Thyroid gland (tissue), 4 donors: Measurements from ENCODE around the gene RPL41. TPM values are rescaled to one million over a fixed set of nuclear protein-coding genes. Genes with fewer than 3 reads are reported as not detected.
A peak's percentile ranks its signal among the peaks of the same experiment; 100 is the strongest.

Experiments used
- DNase-seq, 2 donors: peaks; one replicate each; pipeline ENCODE4 v3.0.0-alpha.2; 2019
- H3K27ac ChIP-seq, 3 donors: fragments of 200-600 bp; sonication (generic); 1 replicate in 2 of 3; 2 replicates in 1 of 3; pipeline ENCODE4 v1.5.1; 2016 to 2019; ENCODE audit warnings: mild to moderate bottlenecking in 1 of 3, moderate library complexity in 1 of 3
- H3K27me3 ChIP-seq: fragments of 200-600 bp; sonication (generic); one replicate; pipeline ENCODE4 v1.5.1; 2019
- H3K36me3 ChIP-seq, 2 donors: fragments of 200-600 bp; sonication (generic); one replicate each; pipeline ENCODE4 v1.5.1; 2016 to 2019
- H3K4me1 ChIP-seq, 2 donors: fragments of 200-600 bp; sonication (generic); one replicate each; pipeline ENCODE4 v1.5.1; 2017 to 2019
- H3K4me3 ChIP-seq, 3 donors: fragments of 200-600 bp; sonication (generic); replicated peaks in 1 of 3; 1 replicate in 2 of 3; 2 replicates in 1 of 3; pipeline ENCODE4 v1.5.1; 2016; ENCODE audit warnings: mild to moderate bottlenecking in 1 of 3
- H3K9me3 ChIP-seq: fragments of 200-600 bp; sonication (generic); one replicate; pipeline ENCODE4 v1.5.1; 2017
- POLR2A ChIP-seq, 2 donors: fragments of 450-650 bp; IDR thresholded peaks; one replicate each; pipeline ENCODE4 v1.6.1; 2017; ENCODE audit warnings: antibody characterized with exemption in 2 of 2, mild to moderate bottlenecking in 2 of 2, moderate library complexity in 1 of 2
- WGBS, 2 donors: methylation state at CpG; one replicate each; pipeline ENCODE4 v1.1.5; 2017; 5-methylcytosine and 5-hydroxymethylcytosine counted together
- intact Hi-C: fragments of 100-400 bp; cut with DNase I; formaldehyde crosslinking; loops from one replicate; pipeline ENCODE4 v1.15.1; 2023
- total RNA-seq, 4 donors: library from RNA; depleted of rRNA; stranded (reverse); fragments of >200 nt; gene quantifications; one replicate each; pipeline ENCODE4 v1.2.3, GENCODE V29; 2016
- TF ChIP-seq, protein P1 (sequence below), 6 experiments: fragments of 200-600 bp in 3 of 6; fragments of 450-650 bp in 3 of 6; sonication (generic) in 3 of 6; IDR thresholded peaks; one replicate each; pipeline ENCODE4 v1.5.1; 2016 to 2019; ENCODE audit warnings: antibody characterized with exemption in 6 of 6, mild to moderate bottlenecking in 2 of 6, inconsistent platforms in 1 of 6, moderate library complexity in 1 of 6

Gene RPL41
- total RNA-seq, 4 donors from 2014 or later, result 1,344 to 2,817 (median 2,330) TPM

DNA sequence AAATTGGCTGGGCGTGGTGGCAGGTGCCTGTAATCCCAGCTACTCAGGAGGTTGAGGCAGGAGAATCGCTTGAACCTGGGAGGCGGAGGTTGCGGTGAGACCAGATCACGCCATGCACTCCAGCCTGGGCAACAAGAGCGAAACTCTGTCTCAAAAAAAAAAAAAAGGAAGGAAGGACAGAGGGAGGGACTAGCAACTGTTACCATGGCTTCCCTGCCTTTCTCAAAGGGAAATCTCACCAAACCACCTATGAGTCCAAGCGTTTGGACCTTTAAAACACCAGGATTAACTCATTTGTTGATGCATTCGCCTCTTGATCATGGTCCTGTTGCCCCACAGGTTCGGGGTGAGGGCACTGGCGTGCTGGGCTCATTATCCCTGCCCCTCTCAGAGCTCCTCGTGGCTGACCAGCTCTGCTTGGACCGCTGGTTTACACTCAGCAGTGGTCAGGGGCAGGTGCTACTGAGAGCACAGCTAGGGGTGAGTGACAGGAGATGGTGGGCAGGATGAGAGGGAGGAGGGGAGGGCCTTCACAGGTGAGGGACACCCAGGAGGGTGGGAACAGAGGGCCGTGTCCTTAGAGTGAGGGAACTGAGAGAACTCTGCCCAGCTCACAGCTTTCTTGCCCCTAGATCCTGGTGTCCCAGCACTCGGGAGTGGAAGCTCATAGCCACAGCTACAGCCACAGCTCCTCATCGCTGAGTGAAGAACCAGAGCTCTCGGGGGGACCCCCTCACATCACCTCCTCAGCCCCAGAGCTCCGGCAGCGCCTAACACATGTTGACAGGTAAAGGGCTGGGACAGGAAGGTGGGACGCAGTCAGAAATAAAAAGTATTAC is 25.7 kb downstream of the RPL41 start:
- WGBS, 2 donors, result 92% methylated on average over 19 of the region's 19 CpGs
- Histone ChIP-seq H3K36me3 (peaks cover 36 to 53% of the 10 kb centered on the region in 2 donors), H3K4me1 (peaks cover 4 to 19% of the 10 kb centered on the region in 2 donors), H3K27me3 (no peaks in the 10 kb centered on the region), H3K9me3 (no peaks in the 10 kb centered on the region), H3K27ac (no peak overlapping the region), H3K4me3 (no peak overlapping the region)
- no peak for DNase-seq
- TF ChIP-seq POLR2A (IDR thresholded peaks at IDR 0.05), result no peak
- TF ChIP-seq, protein P1, sequence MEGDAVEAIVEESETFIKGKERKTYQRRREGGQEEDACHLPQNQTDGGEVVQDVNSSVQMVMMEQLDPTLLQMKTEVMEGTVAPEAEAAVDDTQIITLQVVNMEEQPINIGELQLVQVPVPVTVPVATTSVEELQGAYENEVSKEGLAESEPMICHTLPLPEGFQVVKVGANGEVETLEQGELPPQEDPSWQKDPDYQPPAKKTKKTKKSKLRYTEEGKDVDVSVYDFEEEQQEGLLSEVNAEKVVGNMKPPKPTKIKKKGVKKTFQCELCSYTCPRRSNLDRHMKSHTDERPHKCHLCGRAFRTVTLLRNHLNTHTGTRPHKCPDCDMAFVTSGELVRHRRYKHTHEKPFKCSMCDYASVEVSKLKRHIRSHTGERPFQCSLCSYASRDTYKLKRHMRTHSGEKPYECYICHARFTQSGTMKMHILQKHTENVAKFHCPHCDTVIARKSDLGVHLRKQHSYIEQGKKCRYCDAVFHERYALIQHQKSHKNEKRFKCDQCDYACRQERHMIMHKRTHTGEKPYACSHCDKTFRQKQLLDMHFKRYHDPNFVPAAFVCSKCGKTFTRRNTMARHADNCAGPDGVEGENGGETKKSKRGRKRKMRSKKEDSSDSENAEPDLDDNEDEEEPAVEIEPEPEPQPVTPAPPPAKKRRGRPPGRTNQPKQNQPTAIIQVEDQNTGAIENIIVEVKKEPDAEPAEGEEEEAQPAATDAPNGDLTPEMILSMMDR (IDR thresholded peaks at IDR 0.05), result no peak
- intact Hi-C loops, result no loop called here

DNA sequence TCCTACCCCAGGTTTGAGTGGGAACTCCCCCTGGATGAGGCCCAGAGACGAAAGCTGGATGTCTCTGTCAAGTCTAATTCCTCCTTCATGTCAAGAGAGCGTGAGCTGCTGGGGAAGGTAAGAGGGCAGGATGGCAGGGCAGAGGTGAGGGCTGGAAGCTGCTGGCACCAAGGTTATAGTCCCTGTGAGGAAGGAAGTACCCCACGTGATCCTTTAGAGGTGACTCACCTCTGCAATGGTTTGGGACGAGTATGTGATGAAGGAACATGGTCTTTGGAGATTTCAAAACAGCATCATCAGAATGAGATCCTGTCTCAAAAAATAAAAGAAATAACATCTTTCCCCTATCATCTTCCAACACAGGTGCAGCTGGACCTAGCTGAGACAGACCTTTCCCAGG is 26.8 kb downstream of the RPL41 start:
- no peak for TF ChIP-seq POLR2A (IDR thresholded peaks at IDR 0.05)
- TF ChIP-seq, protein P1 (IDR thresholded peaks at IDR 0.05), result no peak
- Histone ChIP-seq H3K4me3 (no peak overlapping the region), H3K27me3 (no peaks in the 10 kb centered on the region), H3K27ac (peak overlapping the region; percentile 6 to 63 (median 20)), H3K4me1 (peaks cover 4 to 20% of the 10 kb centered on the region in 2 donors), H3K9me3 (no peaks in the 10 kb centered on the region), H3K36me3 (peaks cover 26 to 43% of the 10 kb centered on the region in 2 donors)
- WGBS, 2 donors, result 81 to 86% methylated on average over 4 of the region's 4 CpGs
- DNase-seq, result no peak
- intact Hi-C loops, result no loop called here

DNA sequence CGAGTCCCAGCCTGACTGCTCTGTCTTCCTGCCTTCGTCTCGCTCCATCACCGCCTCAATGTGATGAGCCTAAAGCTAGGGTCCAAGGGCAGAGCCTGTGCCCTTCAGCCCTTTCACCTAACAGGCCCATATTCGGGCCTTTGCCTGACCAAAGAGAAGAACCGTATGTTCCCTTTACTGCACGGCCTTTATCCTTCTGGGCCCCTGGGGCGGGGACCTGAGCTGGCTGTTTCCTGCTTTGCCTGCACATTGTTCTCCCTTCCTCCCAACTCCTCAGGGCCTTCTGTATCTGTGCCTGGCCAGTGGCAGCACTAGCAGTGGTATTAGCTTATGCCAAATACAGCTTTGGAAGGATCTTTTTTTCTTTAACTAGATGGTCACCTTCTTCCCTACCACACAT is 27.4 kb downstream of the RPL41 start:
- H3K27me3 ChIP-seq, result no peaks in the 10 kb centered on the region
- intact Hi-C loops, result no loop called here
- DNase-seq, result peak in 1 of 2 donors; percentile 11
- peak overlapping the region; percentile 6 to 63 (median 20) for H3K27ac ChIP-seq
- no peaks in the 10 kb centered on the region for H3K9me3 ChIP-seq
- no peak for TF ChIP-seq POLR2A (IDR thresholded peaks at IDR 0.05)
- TF ChIP-seq, protein P1 (IDR thresholded peaks at IDR 0.05), result no peak
- peaks cover 4 to 20% of the 10 kb centered on the region in 2 donors for H3K4me1 ChIP-seq
- peaks cover 19 to 39% of the 10 kb centered on the region in 2 donors for H3K36me3 ChIP-seq
- WGBS, 2 donors, result 81 to 82% methylated on average over 8 of the region's 8 CpGs
- H3K4me3 ChIP-seq, result no peak overlapping the region

DNA sequence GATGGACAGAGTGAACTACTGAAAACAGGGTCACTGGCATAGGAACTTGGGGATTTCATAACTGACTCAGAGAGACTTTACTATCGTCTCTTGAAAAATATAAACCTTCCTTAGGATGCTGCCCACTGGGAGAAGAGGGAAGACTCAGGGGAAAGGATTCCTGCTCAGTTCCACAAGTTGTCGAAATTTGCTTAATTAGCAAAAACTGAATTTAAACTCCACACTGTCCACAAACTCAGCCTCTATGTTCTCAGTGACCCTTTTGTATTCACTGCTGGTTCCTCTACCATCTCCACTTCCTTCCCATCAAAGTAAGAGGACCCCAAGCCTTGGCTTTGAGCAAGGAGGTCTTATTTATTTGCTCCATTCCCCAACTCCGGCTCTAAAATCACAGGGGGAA is 28.8 kb downstream of the RPL41 start:
- no peak overlapping the region for H3K4me3 ChIP-seq
- 85 to 96% methylated on average over 3 of the region's 3 CpGs for WGBS, 2 donors
- H3K4me1 ChIP-seq, result peaks cover 4 to 20% of the 10 kb centered on the region in 2 donors
- no peaks in the 10 kb centered on the region for H3K9me3 ChIP-seq
- H3K27me3 ChIP-seq, result no peaks in the 10 kb centered on the region
- no peak for TF ChIP-seq POLR2A (IDR thresholded peaks at IDR 0.05)
- TF ChIP-seq, protein P1 (IDR thresholded peaks at IDR 0.05), result no peak
- DNase-seq, result no peak
- H3K36me3 ChIP-seq, result peaks cover 16 to 32% of the 10 kb centered on the region in 2 donors
- H3K27ac ChIP-seq, result peak overlapping the region in 1 of 3 donors; percentile 10
- intact Hi-C loops, result no loop called here
